H9 (cell line): ENCODE data around the gene ANKRD22. TPM values are rescaled to one million over a fixed set of nuclear protein-coding genes. Genes with fewer than 3 reads are reported as not detected.

Experiments
- DNase-seq: peaks from one replicate; pipeline ENCODE4 v3.0.0-alpha.2; 2017
- H2AFZ ChIP-seq: one replicate; pipeline ENCODE4 v1.6.1; 2013; ENCODE audit warnings: mild to moderate bottlenecking, low read length, control low read depth, moderate library complexity
- H2AK5ac ChIP-seq: 2 replicates; pipeline ENCODE4 v1.6.1; 2013; ENCODE audit warnings: low read length, control low read depth, mixed read lengths; ENCODE audit not compliant: insufficient read length
- H2BK120ac ChIP-seq: one replicate; pipeline ENCODE4 v1.6.1; 2013; ENCODE audit warnings: low read depth, mild to moderate bottlenecking, low read length, control low read depth, inconsistent platforms; ENCODE audit not compliant: poor library complexity, severe bottlenecking
- H2BK12ac ChIP-seq: 2 replicates; pipeline ENCODE4 v1.6.1; 2013; ENCODE audit warnings: low read length, control low read depth, mixed read lengths, low read depth; ENCODE audit not compliant: insufficient read length
- H2BK15ac ChIP-seq: 2 replicates; pipeline ENCODE4 v1.6.1; 2013; ENCODE audit warnings: low read depth, low read length, control low read depth
- H2BK20ac ChIP-seq: one replicate; pipeline ENCODE4 v1.6.1; 2013; ENCODE audit warnings: low read depth, mild to moderate bottlenecking, low read length, control low read depth, inconsistent platforms; ENCODE audit not compliant: poor library complexity, severe bottlenecking
- H2BK5ac ChIP-seq: 2 replicates; pipeline ENCODE4 v1.6.1; 2013; ENCODE audit warnings: low read length, control low read depth, mixed read lengths; ENCODE audit not compliant: insufficient read length
- H3K14ac ChIP-seq: 2 replicates; pipeline ENCODE4 v1.6.1; 2013; ENCODE audit warnings: low read length, control low read depth; ENCODE audit not compliant: insufficient read depth
- H3K18ac ChIP-seq: 2 replicates; pipeline ENCODE4 v1.6.1; 2013; ENCODE audit warnings: low read depth, mild to moderate bottlenecking, mixed read lengths, low read length, control low read depth; ENCODE audit not compliant: insufficient read length
- H3K23ac ChIP-seq: 2 replicates; pipeline ENCODE4 v1.6.1; 2013; ENCODE audit warnings: low read length, control low read depth, mixed read lengths, low read depth; ENCODE audit not compliant: insufficient read length
- H3K23me2 ChIP-seq: 2 replicates; pipeline ENCODE4 v1.6.1; 2013; ENCODE audit warnings: low read depth, mild to moderate bottlenecking, mixed read lengths, low read length, control low read depth; ENCODE audit not compliant: insufficient read length, poor library complexity, severe bottlenecking
- H3K27ac ChIP-seq: 2 replicates; pipeline ENCODE4 v1.5.1; 2013; ENCODE audit warnings: low read length, control low read depth, mixed read lengths, low read depth; ENCODE audit not compliant: insufficient read length
- H3K27me3 ChIP-seq: 2 replicates; pipeline ENCODE4 v1.6.1; 2013; ENCODE audit warnings: low read length, control low read depth, inconsistent platforms; ENCODE audit not compliant: insufficient read depth
- H3K4ac ChIP-seq: 2 replicates; pipeline ENCODE4 v1.6.1; 2013; ENCODE audit warnings: low read depth, mild to moderate bottlenecking, control low read depth, inconsistent platforms, low read length, moderate library complexity
- H3K4me1 ChIP-seq: 2 replicates; pipeline ENCODE4 v1.6.1; 2013; ENCODE audit warnings: low read length, control low read depth, inconsistent platforms; ENCODE audit not compliant: insufficient read depth
- H3K4me2 ChIP-seq: 2 replicates; pipeline ENCODE4 v1.6.1; 2013; ENCODE audit warnings: low read length, control low read depth, mixed read lengths; ENCODE audit not compliant: insufficient read length, insufficient read depth
- H3K56ac ChIP-seq: 2 replicates; pipeline ENCODE4 v1.6.1; 2013; ENCODE audit warnings: low read depth, mild to moderate bottlenecking, mixed read lengths, low read length, control low read depth; ENCODE audit not compliant: insufficient read length
- H3K79me1 ChIP-seq: 2 replicates; pipeline ENCODE4 v1.6.1; 2013; ENCODE audit warnings: low read depth, mild to moderate bottlenecking, moderate library complexity, low read length, control low read depth, inconsistent platforms; ENCODE audit not compliant: insufficient read depth, poor library complexity, severe bottlenecking
- H3K79me2 ChIP-seq: 2 replicates; pipeline ENCODE4 v1.6.1; 2013; ENCODE audit warnings: low read length, control low read depth, inconsistent platforms; ENCODE audit not compliant: insufficient read depth
- H3K9ac ChIP-seq: 2 replicates; pipeline ENCODE4 v1.6.1; 2013; ENCODE audit warnings: low read length, control low read depth, mixed read lengths; ENCODE audit not compliant: insufficient read length; ENCODE audit errors: extremely low read depth
- H3K9me3 ChIP-seq: one replicate; pipeline ENCODE4 v1.6.1; 2013; ENCODE audit warnings: low read depth, low read length, inconsistent platforms; ENCODE audit not compliant: control insufficient read depth
- H3T11ph ChIP-seq: one replicate; pipeline ENCODE4 v1.6.1; 2013; ENCODE audit warnings: mild to moderate bottlenecking, low read length, control low read depth, inconsistent platforms
- H4K20me1 ChIP-seq: one replicate; pipeline ENCODE4 v1.6.1; 2013; ENCODE audit not compliant: control insufficient read depth, insufficient read length, insufficient read depth
- H4K5ac ChIP-seq: 2 replicates; pipeline ENCODE4 v1.6.1; 2013; ENCODE audit warnings: low read depth, mild to moderate bottlenecking, mixed read lengths, low read length, control low read depth; ENCODE audit not compliant: insufficient read length
- H4K8ac ChIP-seq: replicated peaks from 2 replicates; pipeline ENCODE4 v1.6.1; 2013; ENCODE audit warnings: low read length, control low read depth, mixed read lengths, low read depth; ENCODE audit not compliant: insufficient read length
- H4K91ac ChIP-seq: 2 replicates; pipeline ENCODE4 v1.6.1; 2013; ENCODE audit warnings: low read depth, mild to moderate bottlenecking, moderate library complexity, mixed read lengths, low read length, control low read depth; ENCODE audit not compliant: insufficient read length
- H3K27ac Mint-ChIP-seq, 3 experiments: 2 replicates in 2 of 3; 3 replicates in 1 of 3; pipeline ENCODE4 v1.8.0; 2020 to 2021; ENCODE audit warnings: mixed read lengths in 3 of 3, mild to moderate bottlenecking in 1 of 3, moderate library complexity in 1 of 3
- H3K27me3 Mint-ChIP-seq: 2 replicates; pipeline ENCODE4 v1.8.0; 2021; ENCODE audit warnings: low read depth, mild to moderate bottlenecking, moderate library complexity, mixed read lengths
- H3K36me3 Mint-ChIP-seq, 3 experiments: 2 replicates in 2 of 3; 3 replicates in 1 of 3; pipeline ENCODE4 v1.8.0; 2020 to 2021; ENCODE audit warnings: low read depth in 3 of 3, mixed read lengths in 3 of 3; ENCODE audit not compliant: insufficient read depth in 1 of 3
- H3K4me1 Mint-ChIP-seq, 2 experiments: 2 replicates each; pipeline ENCODE4 v1.8.0; 2020; ENCODE audit warnings: mixed read lengths in 2 of 2
- H3K4me3 Mint-ChIP-seq, 2 experiments: 2 replicates in 1 of 2; 3 replicates in 1 of 2; pipeline ENCODE4 v1.8.0; 2020 to 2021; ENCODE audit warnings: mild to moderate bottlenecking in 2 of 2, mixed read lengths in 2 of 2, moderate library complexity in 1 of 2
- H3K9me3 Mint-ChIP-seq, 2 experiments: 2 replicates in 1 of 2; 3 replicates in 1 of 2; pipeline ENCODE4 v1.8.0; 2020; ENCODE audit warnings: mild to moderate bottlenecking in 2 of 2, mixed read lengths in 2 of 2, moderate library complexity in 1 of 2
- CTCF ChIP-seq: fragments of 200-600 bp; sonication (generic); conservative IDR thresholded peaks from 3 replicates; pipeline ENCODE4 v1.8.0; 2021; ENCODE audit warnings: antibody characterized with exemption, mild to moderate bottlenecking
- WGBS: extraction: QIAGEN DNeasy Blood & Tissue Kit; methylation state at CpG from one replicate; pipeline ENCODE4 v1.1.7; 2013; ENCODE audit warnings: missing lambda C conversion rate, low lambda C conversion rate, mixed read lengths; ENCODE audit not compliant: insufficient read length; ENCODE audit errors: extremely low coverage; 5-methylcytosine and 5-hydroxymethylcytosine counted together
- total RNA-seq: library from RNA; stranded (reverse); gene quantifications from 2 replicates; pipeline ENCODE4 v1.2.1, GENCODE V29; 2021

The ANKRD22 gene
- total RNA-seq, 1 experiment from 2014 or later, result not detected

DNA sequence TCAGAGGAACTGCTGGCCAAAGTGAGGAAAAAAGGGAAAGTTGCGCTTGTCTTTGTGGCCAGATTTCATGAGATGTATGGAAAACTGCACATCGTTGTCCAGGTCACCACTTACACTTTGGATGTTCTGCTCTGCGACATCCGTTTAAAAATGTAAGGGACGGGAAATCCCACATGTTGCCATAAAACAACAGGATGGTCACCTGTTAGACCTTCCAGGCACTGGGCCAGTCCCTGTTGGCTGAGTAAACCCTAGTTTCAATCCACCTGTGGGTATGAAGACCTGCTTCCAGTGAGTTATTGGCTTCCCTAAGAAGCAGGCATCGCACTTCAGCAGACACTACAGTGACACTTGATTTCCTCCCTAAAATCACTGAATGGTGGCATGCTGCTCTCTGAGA lies 25.7 kb upstream of the ANKRD22 start:
- no peak overlapping the region for H3K27ac ChIP-seq
- H3K27me3 ChIP-seq, result no peaks in the 10 kb centered on the region; the same call in 1 of the 2 replicates
- Mint-ChIP-seq H3K9me3 (no peaks in the 10 kb centered on the region), H3K27ac (no peak overlapping the region; a peak in 1 of 7 replicates), H3K36me3 (no peaks in the 10 kb centered on the region), H3K4me1 (peaks cover 11 to 21% of the 10 kb centered on the region in 2 experiments), H3K4me3 (no peak overlapping the region), H3K27me3 (peaks cover 18% of the 10 kb centered on the region)
- no peak overlapping the region for H2AK5ac ChIP-seq
- H3K18ac ChIP-seq, result no peak overlapping the region
- no peak overlapping the region for H3K4me2 ChIP-seq
- H3K79me1 ChIP-seq, result no peaks in the 10 kb centered on the region
- no peaks in the 10 kb centered on the region for H3K79me2 ChIP-seq
- H3K9ac ChIP-seq, result no peak overlapping the region
- no peak overlapping the region for H2AFZ ChIP-seq
- H3K4ac ChIP-seq, result no peak overlapping the region
- H2BK120ac ChIP-seq, result no peak overlapping the region
- no peak overlapping the region for H2BK5ac ChIP-seq
- no peak overlapping the region for H4K5ac ChIP-seq
- H4K91ac ChIP-seq, result no peak overlapping the region
- TF ChIP-seq CTCF, result no peak
- no peak overlapping the region for H3K23ac ChIP-seq
- no peak for DNase-seq
- H3K9me3 ChIP-seq, result no peaks in the 10 kb centered on the region
- no CpG with 5 or more reads among the region's 6 CpGs for WGBS
- no peak overlapping the region for H3T11ph ChIP-seq
- H3K14ac ChIP-seq, result no peak overlapping the region
- H4K8ac ChIP-seq, result no peak overlapping the region
- H4K20me1 ChIP-seq, result no peaks in the 10 kb centered on the region
- no peak overlapping the region for H2BK12ac ChIP-seq
- H3K4me1 ChIP-seq, result no peaks in the 10 kb centered on the region; the same call in 1 of the 2 replicates
- no peak overlapping the region for H2BK20ac ChIP-seq
- H2BK15ac ChIP-seq, result no peak overlapping the region
- H3K23me2 ChIP-seq, result peaks cover 11% of the 10 kb centered on the region
- no peak overlapping the region for H3K56ac ChIP-seq
